PC-9 (cell line): ENCODE measurements around the gene CAMTA1. TPM values are rescaled to one million over a fixed set of nuclear protein-coding genes. Genes with fewer than 3 reads are reported as not detected.

Source experiments
- BruUV-seq: library from RNA; stranded (reverse); fragments of 400-500 nt; replicated peaks from 2 replicates; lab custom pipeline; 2021; lab: Mats Ljungman, UMichigan
- CTCF ChIA-PET: fragments of 300-600 bp; sonication (Branson Sonifier 250); formaldehyde crosslinking; loops from one replicate; lab custom pipeline; 2022; ENCODE audit warnings: antibody characterized with exemption; lab: Charles Lee
- POLR2A ChIA-PET: fragments of 300-600 bp; sonication (Branson Sonifier 250); formaldehyde crosslinking; loops from one replicate; lab custom pipeline; 2022; ENCODE audit warnings: antibody characterized with exemption; ENCODE audit not compliant: unreplicated experiment; lab: Charles Lee
- DNase-seq, 2 experiments: peaks; one replicate each; pipeline versions ENCODE4 v3.0.0 to v3.0.0-alpha.2; 2015 to 2022; ENCODE audit warnings: mixed read lengths in 1 of 2
- H2AFZ ChIP-seq: fragments of 200-600 bp; sonication (generic); 2 replicates; pipeline ENCODE4 v1.8.1; 2017; ENCODE audit warnings: antibody characterized with exemption
- H3F3A ChIP-seq: fragments of 200-600 bp; sonication (generic); 2 replicates; pipeline ENCODE4 v1.8.1; 2017; ENCODE audit warnings: antibody characterized with exemption, mild to moderate bottlenecking, low read depth; ENCODE audit not compliant: insufficient read depth
- H3K27ac ChIP-seq: fragments of 200-600 bp; sonication (generic); 2 replicates; pipeline ENCODE4 v1.6.1; 2016; ENCODE audit warnings: mixed run types
- H3K27me3 ChIP-seq: fragments of 200-600 bp; sonication (generic); 2 replicates; pipeline ENCODE4 v1.6.1; 2016; ENCODE audit warnings: low read depth, mixed run types; ENCODE audit not compliant: insufficient read depth
- H3K36me3 ChIP-seq: fragments of 200-600 bp; sonication (generic); 2 replicates; pipeline ENCODE4 v1.6.1; 2016; ENCODE audit warnings: low read depth, mixed run types
- H3K4me1 ChIP-seq: fragments of 200-600 bp; sonication (generic); replicated peaks from 2 replicates; pipeline ENCODE4 v1.6.1; 2016; ENCODE audit warnings: mixed run types; ENCODE audit not compliant: insufficient read depth
- H3K4me2 ChIP-seq: fragments of 200-600 bp; sonication (generic); 2 replicates; pipeline ENCODE4 v1.6.1; 2017; ENCODE audit warnings: mixed run types
- H3K4me3 ChIP-seq: fragments of 200-600 bp; sonication (generic); 2 replicates; pipeline ENCODE4 v1.6.1; 2016; ENCODE audit warnings: mixed run types
- H3K79me2 ChIP-seq: fragments of 200-600 bp; sonication (generic); 2 replicates; pipeline ENCODE4 v1.6.1; 2017; ENCODE audit warnings: low read depth, mixed run types
- H3K9me2 ChIP-seq: fragments of 200-600 bp; sonication (generic); 2 replicates; pipeline ENCODE4 v1.8.1; 2017; ENCODE audit warnings: mild to moderate bottlenecking; ENCODE audit not compliant: insufficient read depth
- H3K9me3 ChIP-seq: fragments of 200-600 bp; sonication (generic); 2 replicates; pipeline ENCODE4 v1.8.1; 2016; ENCODE audit warnings: low read depth; ENCODE audit not compliant: insufficient read depth
- H4K20me1 ChIP-seq: fragments of 200-600 bp; sonication (generic); 2 replicates; pipeline ENCODE4 v1.8.1; 2017; ENCODE audit not compliant: insufficient read depth
- EZH2 ChIP-seq: fragments of 200-600 bp; sonication (generic); IDR thresholded peaks from 2 replicates; pipeline ENCODE4 v1.8.0; 2017; ENCODE audit warnings: antibody characterized with exemption, low read depth
- intact Hi-C: fragments of 100-400 bp; cut with micrococcal nuclease; formaldehyde crosslinking; loops from one replicate; pipeline ENCODE4 v1.10.0; 2022; ENCODE audit not compliant: unreplicated experiment
- total RNA-seq: library from RNA; stranded (reverse); gene quantifications from 2 replicates; pipeline ENCODE4 v1.2.3, GENCODE V29; 2021
- TF ChIP-seq, protein P1 (sequence below): fragments of 200-600 bp; sonication (generic); conservative IDR thresholded peaks from 2 replicates; pipeline ENCODE4 v1.6.1; 2017; ENCODE audit warnings: mixed run types, antibody characterized with exemption, mild to moderate bottlenecking, moderate library complexity

The CAMTA1 gene
- total RNA-seq, 1 experiment from 2014 or later, result 72.3 TPM

DNA sequence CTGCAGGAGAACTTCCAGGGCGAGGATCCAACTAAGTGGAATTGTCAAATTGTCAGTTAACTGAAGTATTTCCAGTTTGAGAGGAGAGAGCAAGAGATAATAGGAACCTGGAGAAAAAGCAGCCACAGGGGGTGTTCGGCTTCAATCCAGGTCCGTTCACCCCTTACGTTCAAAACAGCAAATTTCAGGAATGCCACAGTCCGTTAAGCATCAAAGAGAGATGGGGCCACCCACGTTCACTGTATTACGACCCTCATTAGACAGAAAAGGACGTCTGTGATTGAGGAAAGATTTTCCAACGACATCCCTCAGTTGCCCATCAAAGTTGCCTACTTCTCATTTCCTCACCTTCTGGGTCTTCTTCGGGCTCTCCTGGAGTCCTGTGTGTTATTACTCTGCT lies 563.3 kb downstream of the CAMTA1 start:
- DNase-seq, result no peak
- TF ChIP-seq, protein P1, sequence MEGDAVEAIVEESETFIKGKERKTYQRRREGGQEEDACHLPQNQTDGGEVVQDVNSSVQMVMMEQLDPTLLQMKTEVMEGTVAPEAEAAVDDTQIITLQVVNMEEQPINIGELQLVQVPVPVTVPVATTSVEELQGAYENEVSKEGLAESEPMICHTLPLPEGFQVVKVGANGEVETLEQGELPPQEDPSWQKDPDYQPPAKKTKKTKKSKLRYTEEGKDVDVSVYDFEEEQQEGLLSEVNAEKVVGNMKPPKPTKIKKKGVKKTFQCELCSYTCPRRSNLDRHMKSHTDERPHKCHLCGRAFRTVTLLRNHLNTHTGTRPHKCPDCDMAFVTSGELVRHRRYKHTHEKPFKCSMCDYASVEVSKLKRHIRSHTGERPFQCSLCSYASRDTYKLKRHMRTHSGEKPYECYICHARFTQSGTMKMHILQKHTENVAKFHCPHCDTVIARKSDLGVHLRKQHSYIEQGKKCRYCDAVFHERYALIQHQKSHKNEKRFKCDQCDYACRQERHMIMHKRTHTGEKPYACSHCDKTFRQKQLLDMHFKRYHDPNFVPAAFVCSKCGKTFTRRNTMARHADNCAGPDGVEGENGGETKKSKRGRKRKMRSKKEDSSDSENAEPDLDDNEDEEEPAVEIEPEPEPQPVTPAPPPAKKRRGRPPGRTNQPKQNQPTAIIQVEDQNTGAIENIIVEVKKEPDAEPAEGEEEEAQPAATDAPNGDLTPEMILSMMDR, result no peak
- TF ChIP-seq EZH2, result no peak
- intact Hi-C loops, result no loop called here
- H3K9me3 ChIP-seq, result no peaks in the 10 kb centered on the region
- POLR2A ChIA-PET, result no interaction called here
- no peaks in the 10 kb centered on the region for H3K36me3 ChIP-seq
- H3K4me1 ChIP-seq, result no peaks in the 10 kb centered on the region
- CTCF ChIA-PET, result no interaction called here
- no peaks in the 10 kb centered on the region for H4K20me1 ChIP-seq
- no peak overlapping the region for H3K27ac ChIP-seq
- no peaks in the 10 kb centered on the region for H3K9me2 ChIP-seq
- H3K27me3 ChIP-seq, result peaks cover 74% of the 10 kb centered on the region
- no peak overlapping the region for H2AFZ ChIP-seq
- no peaks in the 10 kb centered on the region for H3F3A ChIP-seq
- H3K79me2 ChIP-seq, result no peaks in the 10 kb centered on the region
- no TSS peak for BruUV-seq
- no peak overlapping the region for H3K4me2 ChIP-seq
- no peak overlapping the region for H3K4me3 ChIP-seq

DNA sequence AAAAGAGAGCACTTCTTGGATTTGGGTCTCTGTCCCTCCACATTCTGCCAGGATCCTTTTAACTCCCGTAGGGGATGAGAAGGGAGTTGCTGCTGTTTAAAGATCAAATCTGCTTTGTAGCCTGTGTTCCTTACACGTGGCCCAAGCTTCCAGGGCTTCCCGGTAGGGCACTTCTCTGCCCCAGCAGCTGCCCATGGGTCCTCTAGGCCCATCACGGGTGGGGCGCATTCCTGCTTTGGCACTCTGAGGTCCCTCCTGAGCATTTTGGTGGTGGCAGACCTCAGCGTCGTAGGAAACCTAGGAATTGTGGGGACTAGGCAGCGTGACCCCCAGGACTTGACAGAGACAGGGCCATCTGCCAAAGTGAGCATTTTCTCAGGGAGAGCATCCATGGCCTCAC lies 565.5 kb downstream of the CAMTA1 start:
- Histone ChIP-seq H4K20me1 (no peaks in the 10 kb centered on the region), H3K36me3 (no peaks in the 10 kb centered on the region), H3K27ac (no peak overlapping the region), H3K4me2 (no peak overlapping the region), H3K4me3 (no peak overlapping the region), H3F3A (no peaks in the 10 kb centered on the region), H3K79me2 (no peaks in the 10 kb centered on the region), H3K4me1 (no peaks in the 10 kb centered on the region), H3K9me3 (no peaks in the 10 kb centered on the region), H2AFZ (no peak overlapping the region), H3K9me2 (no peaks in the 10 kb centered on the region), H3K27me3 (peaks cover 77% of the 10 kb centered on the region)
- TF ChIP-seq EZH2, result no peak
- TF ChIP-seq, protein P1, result no peak
- DNase-seq, result no peak
- POLR2A ChIA-PET, result no interaction called here
- no TSS peak for BruUV-seq
- CTCF ChIA-PET, result no interaction called here
- intact Hi-C loops, result no loop called here

DNA sequence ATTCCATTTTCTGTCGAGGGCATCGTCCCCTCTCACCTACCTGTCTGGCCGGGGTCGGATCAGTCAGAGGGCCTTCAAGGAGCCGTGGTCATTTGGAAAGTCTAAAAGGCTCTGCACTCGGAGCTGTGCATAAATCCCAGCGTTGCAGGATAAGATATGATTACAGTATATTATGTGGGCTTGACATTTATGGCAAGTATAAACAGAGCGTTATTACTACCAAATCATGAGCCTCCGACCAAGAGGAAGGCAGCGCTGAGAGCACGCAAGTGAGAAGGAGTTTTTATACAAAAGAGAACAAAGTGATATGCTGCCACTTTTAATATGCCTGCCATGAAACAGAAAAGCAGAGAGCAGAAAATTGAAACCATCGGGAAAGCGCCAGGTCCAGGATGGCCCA lies 566.4 kb downstream of the CAMTA1 start:
- H3K27me3 ChIP-seq, result peaks cover 69% of the 10 kb centered on the region

More for the DNA sequence above, 566.4 kb downstream of the CAMTA1 start:
- Histone ChIP-seq H3K9me3 (no peaks in the 10 kb centered on the region), H4K20me1 (no peaks in the 10 kb centered on the region), H3K27ac (no peak overlapping the region), H3K79me2 (no peaks in the 10 kb centered on the region), H3K4me3 (no peak overlapping the region), H2AFZ (no peak overlapping the region), H3K4me1 (no peaks in the 10 kb centered on the region), H3K36me3 (no peaks in the 10 kb centered on the region), H3F3A (no peaks in the 10 kb centered on the region), H3K9me2 (no peaks in the 10 kb centered on the region), H3K4me2 (no peak overlapping the region)
- intact Hi-C loops, result no loop called here
- TF ChIP-seq EZH2, result no peak
- TF ChIP-seq, protein P1, result no peak
- POLR2A ChIA-PET, result no interaction called here
- DNase-seq, result no peak
- no TSS peak for BruUV-seq
- CTCF ChIA-PET, result no interaction called here
